GM12878 (cell line): ENCODE data around the gene BMF. TPM values are rescaled to one million over a fixed set of nuclear protein-coding genes. Genes with fewer than 3 reads are reported as not detected.

Experiments used
- ATAC-seq: fragments of 200-7000 bp; cut with Tn5 transposase; 3 replicates; pipeline ENCODE4 v1.9.1; 2020; ENCODE audit warnings: mild to moderate bottlenecking, moderate library complexity
- BruUV-seq: library from RNA; stranded (reverse); fragments of 400-500 nt; replicated peaks from 2 replicates; lab custom pipeline; 2021; lab: Mats Ljungman, UMichigan
- CTCF ChIA-PET: fragments of 300-600 bp; sonication (Branson Sonifier 250); formaldehyde crosslinking; extraction: SDS; loops from one replicate; lab custom pipeline; 2021; ENCODE audit warnings: inconsistent platforms; lab: Yijun Ruan, JAX
- POLR2A ChIA-PET: fragments of 350-600 bp; formaldehyde crosslinking; extraction: SDS; loops from one replicate; lab custom pipeline; 2021; ENCODE audit warnings: inconsistent platforms; lab: Charles Lee
- RAD21 ChIA-PET: fragments of 300-600 bp; sonication (Branson Sonifier 250); formaldehyde crosslinking; loops from one replicate; lab custom pipeline; 2023; ENCODE audit warnings: antibody characterized with exemption; ENCODE audit not compliant: unreplicated experiment; lab: Charles Lee
- SMC1A ChIA-PET: fragments of 300-600 bp; sonication (Branson Sonifier 250); formaldehyde crosslinking; loops from one replicate; lab custom pipeline; 2023; ENCODE audit not compliant: unreplicated experiment, uncharacterized antibody; lab: Charles Lee
- DNase-seq: peaks from one replicate; pipeline ENCODE4 v3.0.0-alpha.2; 2011; ENCODE audit warnings: low read depth, low spot score
- FAIRE-seq: peaks from 3 replicates; lab custom pipeline; 2011; peaks lifted over from hg19 to GRCh38; lab: Jason Lieb, UNC
- H2AFZ ChIP-seq: 2 replicates; pipeline ENCODE4 v1.6.0; 2011; ENCODE audit warnings: low read depth, low read length, control low read depth; ENCODE audit not compliant: control insufficient read depth
- H3K27ac ChIP-seq: 2 replicates; pipeline ENCODE4 v1.5.1; 2011; ENCODE audit warnings: control low read depth; ENCODE audit not compliant: control insufficient read depth, insufficient read depth
- H3K27me3 ChIP-seq, 2 experiments: replicated peaks in 1 of 2; 2 replicates each; pipeline versions ENCODE4 v1.6.0 to v1.6.1; 2011; ENCODE audit warnings: low read length in 1 of 2; ENCODE audit not compliant: control insufficient read depth in 2 of 2, insufficient read depth in 2 of 2
- H3K36me3 ChIP-seq, 2 experiments: 2 replicates each; pipeline ENCODE4 v1.5.1; 2011; ENCODE audit warnings: low read length in 1 of 2; ENCODE audit not compliant: control insufficient read depth in 2 of 2, insufficient read depth in 2 of 2
- H3K4me1 ChIP-seq: 2 replicates; pipeline ENCODE4 v1.6.1; 2011; ENCODE audit warnings: mild to moderate bottlenecking, low read length, moderate library complexity, mixed read lengths; ENCODE audit not compliant: control insufficient read depth, insufficient read depth
- H3K4me2 ChIP-seq: 2 replicates; pipeline ENCODE4 v1.6.0; 2011; ENCODE audit warnings: control low read depth; ENCODE audit not compliant: control insufficient read depth, insufficient read depth
- H3K4me3 ChIP-seq: fragments of 200-600 bp; sonication (generic); 2 replicates; pipeline ENCODE4 v1.5.1; 2016
- H3K79me2 ChIP-seq: 2 replicates; pipeline ENCODE4 v1.6.0; 2011; ENCODE audit warnings: low read length; ENCODE audit not compliant: control insufficient read depth, insufficient read depth
- H3K9ac ChIP-seq: 2 replicates; pipeline ENCODE4 v1.8.0; 2011; ENCODE audit warnings: low read length, control low read depth, mixed read lengths; ENCODE audit not compliant: control insufficient read depth, insufficient read depth
- H3K9me3 ChIP-seq: replicated peaks from 3 replicates; pipeline ENCODE4 v1.5.1; 2011; ENCODE audit warnings: mild to moderate bottlenecking, low read length; ENCODE audit not compliant: control insufficient read depth, insufficient read depth
- H4K20me1 ChIP-seq: 2 replicates; pipeline ENCODE4 v1.6.0; 2011; ENCODE audit not compliant: control insufficient read depth, insufficient read depth
- MXI1 ChIP-seq: fragments of 150-350 bp; IDR thresholded peaks from 2 replicates; pipeline ENCODE4 v1.6.1; 2011; ENCODE audit warnings: low read depth, mild to moderate bottlenecking, inconsistent platforms, low read length, improper control_type of control experiment
- SMARCA5 ChIP-seq: fragments of 450-650 bp; IDR thresholded peaks from 2 replicates; pipeline ENCODE4 v1.6.1; 2017; ENCODE audit warnings: mild to moderate bottlenecking
- ZNF687 ChIP-seq: fragments of 450-650 bp; IDR thresholded peaks from 2 replicates; pipeline ENCODE4 v1.6.1; 2017; ENCODE audit warnings: mild to moderate bottlenecking, moderate library complexity
- WGBS: methylation state at CpG from one replicate; pipeline ENCODE4 v1.1.6; 2016; ENCODE audit warnings: low lambda C conversion rate; ENCODE audit not compliant: insufficient replicate concordance, insufficient coverage; ENCODE audit errors: missing lambda C conversion rate; 5-methylcytosine and 5-hydroxymethylcytosine counted together
- in situ Hi-C: fragments of 300-500 bp; cut with MboI; formaldehyde crosslinking; loops from 9 replicates; pipeline ENCODE4 v1.14.3; 2018; ENCODE audit warnings: mixed read lengths
- intact Hi-C: fragments of 100-400 bp; cut with micrococcal nuclease; formaldehyde crosslinking; loops from one replicate; pipeline ENCODE4 v1.14.2; 2022; ENCODE audit not compliant: unreplicated experiment
- polyA plus RNA-seq, 11 experiments: library from polyadenylated mRNA; depleted of rRNA in 4 of 11; unstranded in 6 of 11; stranded (reverse) in 5 of 11; fragments of >200 nt; fragmentation: Nextera tagmentation in 4 of 11; fragmentation: Illumina TruSeq in 1 of 11; extraction: Ambion mirVana in 4 of 11; extraction: Trizol in 1 of 11; gene quantifications; 1 replicate in 1 of 11; 2 replicates in 10 of 11; pipeline versions ENCODE4 v1.2.1 to v1.2.3, GENCODE V29; 2011 to 2016; ENCODE audit warnings: inconsistent platforms in 2 of 11, missing spikeins in 2 of 11, low read depth in 1 of 11
- total RNA-seq, 4 experiments: library from RNA; depleted of rRNA in 3 of 4; stranded (reverse); fragments of >200 nt in 3 of 4; fragmentation: Illumina TruSeq in 1 of 4; extraction: Trizol in 1 of 4; gene quantifications; 2 replicates each; pipeline versions ENCODE4 v1.2.1 to v1.2.3, GENCODE V29; 2013 to 2021

BMF gene
- total and polyA plus RNA-seq, 10 of the 15 experiments (the other 5 are each of a cell fraction or from before 2014, with no cell fraction given): 0.82 to 34.9 (median 16.9) TPM

- ChIA-PET CTCF (interaction anchor here (1.1 to 19.0 kb wide), 6 partner anchors 8 to 53 kb away, joined by 3 to 776 read pairs (median 73); partner anchors contain the start of genes BMF and SRP14), RAD21 (interaction anchor here (1.4 to 24.6 kb wide), 9 partner anchors 8 to 316 kb away, joined by 3 to 903 read pairs (median 8); partner anchors contain the start of genes BMF, FSIP1 and SRP14), POLR2A (interaction anchor here (0.7 to 17.1 kb wide), 11 partner anchors 11 to 310 kb away, joined by 3 to 307 read pairs (median 10); partner anchors contain the start of genes BMF and BUB1B), SMC1A (interaction anchor here (0.7 to 43.9 kb wide), 8 partner anchors 6 to 261 kb away, joined by 3 to 1082 read pairs (median 163); partner anchors contain the start of genes BMF, BUB1B and SRP14)
- intact Hi-C loops (loop anchor here (1.0 kb wide), 1 partner anchor 29 kb away; no protein-coding TSS in a partner anchor), in situ Hi-C loops (no loop called here)
- TF ChIP-seq ZNF687: peak; percentile 55
- no peak for TF ChIP-seq SMARCA5
- TF ChIP-seq MXI1: 0 out of 2 replicates have a peak, but pooled peaks have one; percentile 26
- no peaks in the 10 kb centered on the region for H3K9me3 ChIP-seq
- 9% methylated on average over 10 of the region's 10 CpGs for WGBS
- peak overlapping the region; percentile 46 for H3K4me3 ChIP-seq
- peak overlapping the region; percentile 86 for H3K9ac ChIP-seq
- H3K79me2 ChIP-seq: peaks cover 72% of the 10 kb centered on the region
- DNase-seq: no peak
- FAIRE-seq: no peak
- peaks cover 97% of the 10 kb centered on the region for H3K4me1 ChIP-seq
- H3K27ac ChIP-seq: peak overlapping the region; percentile 100
- no peaks in the 10 kb centered on the region for H3K27me3 ChIP-seq
- H4K20me1 ChIP-seq: no peaks in the 10 kb centered on the region
- no TSS peak for BruUV-seq
- peak overlapping the region; percentile 77 for H3K4me2 ChIP-seq
- peak; percentile 12 for ATAC-seq
- H2AFZ ChIP-seq: no peak overlapping the region
- peaks cover 2 to 4% of the 10 kb centered on the region in 2 experiments; a peak in 3 of 4 replicates for H3K36me3 ChIP-seq
Observed at GRCh38 chr15:40097968-40098476, 10.7 kb downstream of the BMF start.
